IMR-90 (cell line): Measurements from ENCODE around the gene MRPL12. TPM values are rescaled to one million over a fixed set of nuclear protein-coding genes. Genes with fewer than 3 reads are reported as not detected.

Experiments used
- ATAC-seq: fragments of 200-7000 bp; cut with Tn5 transposase; 2 replicates; pipeline ENCODE4 v1.9.1; 2020; ENCODE audit warnings: low read depth, mild to moderate bottlenecking, moderate library complexity
- BruUV-seq: library from RNA; stranded (reverse); fragments of 400-500 nt; replicated peaks from 2 replicates; lab custom pipeline; 2021; lab: Mats Ljungman, UMichigan
- CTCF ChIA-PET: fragments of 300-600 bp; formaldehyde crosslinking; extraction: SDS; loops from one replicate; lab custom pipeline; 2021; ENCODE audit warnings: antibody characterized with exemption; lab: Yijun Ruan, JAX
- POLR2A ChIA-PET: fragments of 300-600 bp; sonication (Branson Sonifier 250); formaldehyde crosslinking; loops from one replicate; lab custom pipeline; 2022; ENCODE audit warnings: antibody characterized with exemption; ENCODE audit not compliant: unreplicated experiment; lab: Charles Lee
- DNase-seq: peaks from one replicate; pipeline ENCODE4 v3.0.0; 2013
- H2AFZ ChIP-seq: replicated peaks from 2 replicates; pipeline ENCODE3; 2013; ENCODE audit warnings: low read length, mild to moderate bottlenecking; ENCODE audit not compliant: poor library complexity
- H2AK5ac ChIP-seq: 2 replicates; pipeline ENCODE4 v1.6.1; 2013; ENCODE audit warnings: low read depth, low read length, inconsistent platforms
- H2AK9ac ChIP-seq: replicated peaks from 2 replicates; pipeline ENCODE3; 2013; ENCODE audit warnings: mild to moderate bottlenecking, low read depth, low read length, moderate library complexity; ENCODE audit not compliant: poor library complexity
- H2BK120ac ChIP-seq: 2 replicates; pipeline ENCODE4 v1.6.1; 2013; ENCODE audit warnings: low read depth, low read length, inconsistent platforms
- H2BK15ac ChIP-seq: 3 replicates; pipeline ENCODE4 v1.6.1; 2013; ENCODE audit warnings: low read depth, low read length, inconsistent platforms
- H2BK20ac ChIP-seq: 2 replicates; pipeline ENCODE4 v1.6.1; 2013; ENCODE audit warnings: low read depth, mild to moderate bottlenecking, inconsistent platforms, low read length, moderate library complexity
- H2BK5ac ChIP-seq: 2 replicates; pipeline ENCODE4 v1.6.1; 2013; ENCODE audit warnings: mild to moderate bottlenecking, low read depth, low read length, inconsistent platforms; ENCODE audit not compliant: poor library complexity, severe bottlenecking
- H3K14ac ChIP-seq: replicated peaks from 2 replicates; pipeline ENCODE4 v1.6.1; 2013; ENCODE audit warnings: low read depth, low read length, inconsistent platforms
- H3K18ac ChIP-seq: 2 replicates; pipeline ENCODE4 v1.6.1; 2013; ENCODE audit warnings: low read depth, low read length, control low read depth
- H3K23ac ChIP-seq: 2 replicates; pipeline ENCODE4 v1.6.1; 2013; ENCODE audit warnings: low read depth, low read length, inconsistent platforms
- H3K27ac ChIP-seq: 2 replicates; pipeline ENCODE4 v1.5.1; 2013; ENCODE audit warnings: mild to moderate bottlenecking, control low read depth, low read length; ENCODE audit not compliant: insufficient read depth
- H3K27me3 ChIP-seq: 2 replicates; pipeline ENCODE4 v1.6.1; 2013; ENCODE audit warnings: low read length; ENCODE audit not compliant: control insufficient read depth, insufficient read depth
- H3K36me3 ChIP-seq: 2 replicates; pipeline ENCODE4 v1.6.1; 2013; ENCODE audit warnings: low read length, mixed read lengths; ENCODE audit not compliant: control insufficient read depth, insufficient read depth
- H3K4ac ChIP-seq: 2 replicates; pipeline ENCODE4 v1.6.1; 2013; ENCODE audit warnings: low read depth, low read length, inconsistent platforms
- H3K4me1 ChIP-seq: 2 replicates; pipeline ENCODE4 v1.6.1; 2013; ENCODE audit warnings: low read length, mixed read lengths; ENCODE audit not compliant: control insufficient read depth, insufficient read depth
- H3K4me2 ChIP-seq: 2 replicates; pipeline ENCODE4 v1.6.1; 2013; ENCODE audit warnings: low read depth, mild to moderate bottlenecking, control low read depth, low read length, moderate library complexity
- H3K4me3 ChIP-seq: 2 replicates; pipeline ENCODE4 v1.5.1; 2013; ENCODE audit warnings: low read depth, mild to moderate bottlenecking, control low read depth, low read length, moderate library complexity; ENCODE audit not compliant: insufficient read depth
- H3K56ac ChIP-seq: 2 replicates; pipeline ENCODE4 v1.6.1; 2013; ENCODE audit warnings: low read length, inconsistent platforms; ENCODE audit not compliant: insufficient read depth; ENCODE audit errors: extremely low read depth
- H3K79me1 ChIP-seq, 2 experiments: 2 replicates each; pipeline ENCODE4 v1.6.1; 2013; ENCODE audit warnings: low read length in 2 of 2, inconsistent platforms in 1 of 2, low read depth in 1 of 2
- H3K9ac ChIP-seq: 2 replicates; pipeline ENCODE4 v1.6.1; 2013; ENCODE audit warnings: low read depth, low read length, control low read depth
- H3K9me1 ChIP-seq: 2 replicates; pipeline ENCODE4 v1.6.1; 2013; ENCODE audit warnings: low read length, inconsistent platforms; ENCODE audit not compliant: insufficient read depth
- H3K9me3 ChIP-seq: 2 replicates; pipeline ENCODE4 v1.6.1; 2013; ENCODE audit warnings: low read length; ENCODE audit not compliant: control insufficient read depth, insufficient read depth
- H4K20me1 ChIP-seq: 2 replicates; pipeline ENCODE4 v1.6.1; 2013; ENCODE audit warnings: low read length, inconsistent platforms; ENCODE audit not compliant: insufficient read depth
- H4K5ac ChIP-seq: 2 replicates; pipeline ENCODE4 v1.6.1; 2013; ENCODE audit warnings: mild to moderate bottlenecking, low read depth, low read length, control low read depth
- H4K8ac ChIP-seq, 2 experiments: 2 replicates each; pipeline ENCODE4 v1.6.1; 2013; ENCODE audit warnings: low read depth in 2 of 2, low read length in 2 of 2, control low read depth in 1 of 2, inconsistent platforms in 1 of 2
- H4K91ac ChIP-seq: 2 replicates; pipeline ENCODE4 v1.6.1; 2013; ENCODE audit warnings: low read depth, low read length, inconsistent platforms; ENCODE audit not compliant: insufficient read depth
- BHLHE40 ChIP-seq: fragments of 150-350 bp; IDR thresholded peaks from 2 replicates; pipeline ENCODE4 v1.6.1; 2016; ENCODE audit warnings: mild to moderate bottlenecking, low read depth, low read length
- CEBPB ChIP-seq: IDR thresholded peaks from 2 replicates; pipeline ENCODE4 v1.6.1; 2012; ENCODE audit warnings: low read depth, low read length, improper control_type of control experiment
- CHD1 ChIP-seq: IDR thresholded peaks from 2 replicates; pipeline ENCODE4 v1.6.1; 2012; ENCODE audit warnings: low read depth, low read length, improper control_type of control experiment
- CTCF ChIP-seq: conservative IDR thresholded peaks from 2 replicates; pipeline ENCODE4 v1.5.1; 2012; ENCODE audit warnings: mild to moderate bottlenecking, low read depth, low read length, improper control_type of control experiment
- ELK1 ChIP-seq: fragments of 150-350 bp; IDR thresholded peaks from 2 replicates; pipeline ENCODE4 v1.6.1; 2016; ENCODE audit warnings: low read depth, mild to moderate bottlenecking, low read length, moderate library complexity, borderline replicate concordance
- FOS ChIP-seq: fragments of 150-350 bp; IDR thresholded peaks from 2 replicates; pipeline ENCODE4 v1.6.1; 2016; ENCODE audit warnings: low read depth, low read length
- MAFK ChIP-seq: IDR thresholded peaks from 2 replicates; pipeline ENCODE4 v1.6.1; 2012; ENCODE audit warnings: low read depth, low read length, improper control_type of control experiment
- MAZ ChIP-seq: IDR thresholded peaks from 2 replicates; pipeline ENCODE4 v1.6.1; 2012; ENCODE audit warnings: low read depth, mild to moderate bottlenecking, low read length, improper control_type of control experiment, moderate library complexity, borderline replicate concordance
- MXI1 ChIP-seq: IDR thresholded peaks from 2 replicates; pipeline ENCODE4 v1.6.1; 2012; ENCODE audit warnings: low read depth, mild to moderate bottlenecking, low read length, moderate library complexity, borderline replicate concordance
- NFE2L2 ChIP-seq: fragments of 150-350 bp; IDR thresholded peaks from 2 replicates; pipeline ENCODE4 v1.6.1; 2016; ENCODE audit warnings: low read depth, mild to moderate bottlenecking, low read length
- POLR2A ChIP-seq: IDR thresholded peaks from 2 replicates; pipeline ENCODE4 v1.6.1; 2012; ENCODE audit warnings: mild to moderate bottlenecking, low read depth, low read length
- RAD21 ChIP-seq: IDR thresholded peaks from 2 replicates; pipeline ENCODE4 v1.6.1; 2012; ENCODE audit warnings: low read length, improper control_type of control experiment
- RFX5 ChIP-seq: IDR thresholded peaks from 2 replicates; pipeline ENCODE4 v1.8.0; 2012; ENCODE audit warnings: low read depth, mild to moderate bottlenecking, low read length, moderate library complexity
- SMC3 ChIP-seq: fragments of 150-350 bp; IDR thresholded peaks from 2 replicates; pipeline ENCODE4 v1.6.1; 2016; ENCODE audit warnings: low read depth, mild to moderate bottlenecking, antibody characterized with exemption, low read length, moderate library complexity
- USF2 ChIP-seq: fragments of 150-350 bp; IDR thresholded peaks from 2 replicates; pipeline ENCODE4 v1.6.1; 2017; ENCODE audit warnings: mild to moderate bottlenecking, antibody characterized with exemption, low read length, low read depth
- WGBS, 2 experiments: methylation state at CpG; one replicate each; pipeline versions ENCODE4 v1.1.5 to v1.1.7; 2013; ENCODE audit warnings: missing lambda C conversion rate in 2 of 2; ENCODE audit not compliant: insufficient read length in 1 of 2; ENCODE audit errors: extremely low coverage in 2 of 2; 5-methylcytosine and 5-hydroxymethylcytosine counted together
- dilution Hi-C: fragments of 300-500 bp; cut with HindIII; formaldehyde crosslinking; loops from one replicate; pipeline ENCODE4 v1.14.3; 2018; ENCODE audit warnings: low sequenced_read_pairs; ENCODE audit not compliant: unreplicated experiment
- in situ Hi-C: fragments of 300-500 bp; cut with MboI; formaldehyde crosslinking; loops from 3 replicates; pipeline ENCODE4 v1.14.3; 2019; ENCODE audit warnings: low sequenced_read_pairs, inconsistent platforms, mixed read lengths
- intact Hi-C: fragments of 100-400 bp; cut with micrococcal nuclease; formaldehyde crosslinking; loops from 2 replicates; pipeline ENCODE4 v1.10.0; 2022
- polyA plus RNA-seq, 3 experiments: library from polyadenylated mRNA; depleted of rRNA; stranded (reverse); fragments of >200 nt; gene quantifications; 2 replicates each; pipeline ENCODE4 v1.2.3, GENCODE V29; 2012; ENCODE audit warnings: low replicate concordance in 1 of 3
- total RNA-seq: library from RNA; depleted of rRNA; stranded (reverse); fragments of >200 nt; gene quantifications from 2 replicates; pipeline ENCODE4 v1.2.3, GENCODE V29; 2012

Gene MRPL12
- total and polyA plus RNA-seq, 2 of the 4 experiments (the other 2 are of a cell fraction) = 17.2 to 111 TPM

GRCh38 chr17:81707725-81708646, 4.8 kb downstream of the MRPL12 start:
- peaks cover 20% of the 10 kb centered on the region for H3K4me1 ChIP-seq
- H2AK5ac ChIP-seq = no peak overlapping the region
- BruUV-seq = no TSS peak
- dilution Hi-C loops (no loop called here), in situ Hi-C loops (no loop called here), intact Hi-C loops (no loop called here)
- peaks cover 8% of the 10 kb centered on the region for H3K9me1 ChIP-seq
- H4K91ac ChIP-seq = no peak overlapping the region
- H2AFZ ChIP-seq = peak overlapping the region; percentile 41
- peaks cover 3% of the 10 kb centered on the region for H4K20me1 ChIP-seq
- H3K9me3 ChIP-seq = no peaks in the 10 kb centered on the region
- ChIA-PET POLR2A (no interaction called here), CTCF (no interaction called here)
- 92% methylated on average over 7 of the region's 25 CpGs; no CpG with 5 or more reads in 1 of the 2 experiments for WGBS, 2 experiments
- H2BK15ac ChIP-seq = no peak overlapping the region
- H3K4ac ChIP-seq = no peak overlapping the region
- H2BK20ac ChIP-seq = no peak overlapping the region
- H3K14ac ChIP-seq = no peak overlapping the region
- no peak overlapping the region for H2BK5ac ChIP-seq
- no peak overlapping the region for H2AK9ac ChIP-seq
- H3K56ac ChIP-seq = no peak overlapping the region
- H3K23ac ChIP-seq = no peak overlapping the region
- no peak overlapping the region for H2BK120ac ChIP-seq
- no peak overlapping the region for H3K4me3 ChIP-seq
- H4K5ac ChIP-seq = no peak overlapping the region
- ATAC-seq (no peak), DNase-seq (no peak)
- H3K18ac ChIP-seq = no peak overlapping the region
- no peaks in the 10 kb centered on the region for H3K27me3 ChIP-seq
- H3K27ac ChIP-seq = no peak overlapping the region
- H4K8ac ChIP-seq = no peak overlapping the region
- no peak overlapping the region for H3K9ac ChIP-seq
- no peak overlapping the region for H3K4me2 ChIP-seq
- peaks cover 14 to 43% of the 10 kb centered on the region in 2 experiments for H3K79me1 ChIP-seq
- peaks cover 16% of the 10 kb centered on the region for H3K36me3 ChIP-seq
- TF ChIP-seq USF2 (no peak), ELK1 (no peak), RFX5 (no peak), NFE2L2 (no peak), RAD21 (no peak), SMC3 (no peak), CTCF (no peak), FOS (no peak), MAZ (no peak), MAFK (no peak), MXI1 (no peak), CEBPB (no peak), BHLHE40 (no peak), POLR2A (no peak), CHD1 (no peak)
